Measurements from ENCODE around the gene DYNLT4. TPM values are rescaled to one million over a fixed set of nuclear protein-coding genes. Genes with fewer than 3 reads are reported as not detected.
A peak's percentile ranks its signal among the peaks of the same experiment; 100 is the strongest.

Gene DYNLT4
- total and polyA plus RNA-seq, 2 donors (not counting 3 experiments of a cell fraction or from before 2014, with no cell fraction given), result 0.46 to 0.62 TPM

DNA sequence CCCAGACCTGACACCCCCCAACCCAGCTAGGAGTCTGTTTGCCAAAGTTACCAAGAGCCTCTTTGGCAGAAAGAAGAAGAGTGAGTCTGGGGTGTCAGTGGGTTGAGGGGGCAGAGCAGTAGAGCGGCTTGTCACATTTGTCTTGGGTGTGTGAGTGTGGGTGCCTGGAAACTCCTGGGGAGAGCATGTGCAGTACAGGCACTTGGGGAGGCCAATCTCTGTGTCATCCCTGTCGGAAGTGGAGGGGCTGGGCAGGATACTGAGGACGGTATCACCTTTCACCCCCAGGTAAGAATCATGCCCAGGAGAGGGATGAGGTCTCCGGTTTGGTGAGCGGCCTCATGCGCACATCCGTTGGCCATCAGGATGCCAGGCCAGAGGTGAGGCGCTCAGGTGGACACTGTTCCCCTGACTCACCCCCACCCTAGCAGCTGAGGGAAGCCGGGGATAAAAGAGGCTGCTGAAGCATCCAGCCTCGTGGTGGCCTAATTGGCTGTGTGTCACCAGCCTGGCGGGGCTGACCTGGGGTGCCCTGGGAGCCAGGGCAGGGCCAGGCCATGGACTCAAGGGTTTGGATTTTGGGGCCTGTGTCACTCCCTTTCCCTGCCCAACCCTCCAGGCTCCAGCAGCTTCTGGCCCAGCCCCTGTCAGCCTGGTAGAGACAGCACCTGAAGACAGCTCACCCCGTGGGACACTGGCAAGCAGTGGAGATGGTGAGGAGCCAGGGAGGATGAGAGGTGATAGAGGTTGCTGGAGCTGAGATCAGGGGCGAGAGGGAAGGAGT, 3.6 kb downstream of the DYNLT4 start:
- FAIRE-seq (no peak), DNase-seq (ENCODE audit: low read depth, low spot score) (no peak)
- no peaks in the 10 kb centered on the region for H3K9me1 ChIP-seq (replicated peaks; ENCODE audit: control insufficient read depth, extremely low read depth, insufficient read depth, low read length)
- no peaks in the 10 kb centered on the region for H3K9me3 ChIP-seq (replicated peaks; ENCODE audit: control insufficient read depth, insufficient read depth, low read length)
- H3K27ac ChIP-seq (ENCODE audit: insufficient read depth, low read depth, low read length), result peak overlapping the region; percentile 2
- dilution Hi-C loops (cut with MboI; ENCODE audit: extremely low pct_ligation_motif_present, low sequenced_read_pairs) (no loop called here), intact Hi-C loops (cut with micrococcal nuclease) (loop anchor here (10.0 kb wide), 1 partner anchor 881 kb away; the partner anchor contains the start of genes GPBP1L1 and TMEM69)
- no TSS peak for BruUV-seq (replicated peaks)
- H3K79me2 ChIP-seq (ENCODE audit: control insufficient read depth, insufficient read depth, low read length), result peaks cover 47% of the 10 kb centered on the region
- no peak overlapping the region for H3K4me2 ChIP-seq (ENCODE audit: insufficient read depth, low read length)
- CTCF ChIA-PET, result interaction anchor here (1.2 kb wide), 1 partner anchor 14 kb away, joined by 3 read pairs; no protein-coding TSS in a partner anchor
- no peak overlapping the region for H3K4me3 ChIP-seq (replicated peaks in 1 of 3; ENCODE audit: insufficient read depth in 1 of 3, low read depth in 1 of 3, low read length in 3 of 3)
- H3K9ac ChIP-seq (replicated peaks; ENCODE audit: extremely low read depth, insufficient read depth, low read length), result no peak overlapping the region
- H3K4me1 ChIP-seq (ENCODE audit: control insufficient read depth, extremely low read depth, insufficient read depth, low read length), result peaks cover 44% of the 10 kb centered on the region
- peaks cover 4 to 32% of the 10 kb centered on the region in 2 experiments for H3K36me3 ChIP-seq (ENCODE audit: control insufficient read depth in 2 of 2, extremely low read depth in 1 of 2, insufficient read depth in 2 of 2, low read length in 2 of 2)
- peak; percentile 16 for TF ChIP-seq POLR2AphosphoS5 (IDR thresholded peaks at IDR 0.05; ENCODE audit: insufficient read depth, low read depth, low read length)
- TF ChIP-seq POLR2A (IDR thresholded peaks at IDR 0.05; ENCODE audit: low read depth, low read length), result no peak
- H3K27me3 ChIP-seq (ENCODE audit: control insufficient read depth in 2 of 2, insufficient read depth in 2 of 2, low read length in 2 of 2), result no peaks in the 10 kb centered on the region
- no peaks in the 10 kb centered on the region for H4K20me1 ChIP-seq (replicated peaks; ENCODE audit: control insufficient read depth, extremely low read depth, insufficient read depth, low read length)
- no peak overlapping the region for H2AFZ ChIP-seq (ENCODE audit: low read depth, low read length)
- POLR2A ChIA-PET, result interaction anchor here (0.5 to 1.0 kb wide), 3 partner anchors 16 to 22 kb away, joined by 3 read pairs; no protein-coding TSS in a partner anchor

DNA sequence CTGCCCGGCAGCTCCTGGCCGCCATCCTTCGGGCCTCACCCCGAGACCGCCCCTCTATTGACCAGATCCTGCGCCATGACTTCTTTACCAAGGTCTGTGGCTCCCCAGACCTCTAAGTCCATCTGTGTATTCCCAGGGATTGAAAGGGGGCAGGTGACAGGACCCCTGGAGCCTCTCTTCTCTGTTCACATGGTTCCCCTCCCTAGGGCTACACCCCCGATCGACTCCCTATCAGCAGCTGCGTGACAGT, 4.2 kb downstream of the DYNLT4 start:
- dilution Hi-C loops (cut with MboI; ENCODE audit: extremely low pct_ligation_motif_present, low sequenced_read_pairs), result no loop called here
- intact Hi-C loops (cut with micrococcal nuclease), result loop anchor here (10.0 kb wide), 1 partner anchor 882 kb away; the partner anchor contains the start of genes GPBP1L1 and TMEM69
- Histone ChIP-seq H3K9me3 (replicated peaks; ENCODE audit: control insufficient read depth, insufficient read depth, low read length) (no peaks in the 10 kb centered on the region), H3K9ac (replicated peaks; ENCODE audit: extremely low read depth, insufficient read depth, low read length) (no peak overlapping the region), H3K9me1 (replicated peaks; ENCODE audit: control insufficient read depth, extremely low read depth, insufficient read depth, low read length) (no peaks in the 10 kb centered on the region), H3K27ac (ENCODE audit: insufficient read depth, low read depth, low read length) (peak overlapping the region; percentile 2), H3K4me3 (replicated peaks in 1 of 3; ENCODE audit: insufficient read depth in 1 of 3, low read depth in 1 of 3, low read length in 3 of 3) (no peak overlapping the region), H2AFZ (ENCODE audit: low read depth, low read length) (no peak overlapping the region), H3K79me2 (ENCODE audit: control insufficient read depth, insufficient read depth, low read length) (peaks cover 46% of the 10 kb centered on the region), H3K4me1 (ENCODE audit: control insufficient read depth, extremely low read depth, insufficient read depth, low read length) (peaks cover 39% of the 10 kb centered on the region), H4K20me1 (replicated peaks; ENCODE audit: control insufficient read depth, extremely low read depth, insufficient read depth, low read length) (no peaks in the 10 kb centered on the region), H3K4me2 (ENCODE audit: insufficient read depth, low read length) (no peak overlapping the region), H3K27me3 (ENCODE audit: control insufficient read depth in 2 of 2, insufficient read depth in 2 of 2, low read length in 2 of 2) (no peaks in the 10 kb centered on the region), H3K36me3 (ENCODE audit: control insufficient read depth in 2 of 2, extremely low read depth in 1 of 2, insufficient read depth in 2 of 2, low read length in 2 of 2) (peaks cover 4 to 32% of the 10 kb centered on the region in 2 experiments)
- POLR2A ChIA-PET, result interaction anchor here (3.5 kb wide), 1 partner anchor 16 kb away, joined by 48 read pairs; no protein-coding TSS in a partner anchor
- FAIRE-seq, result no peak
- no TSS peak for BruUV-seq (replicated peaks)
- TF ChIP-seq EZH2 (IDR thresholded peaks at IDR 0.05; ENCODE audit: borderline replicate concordance, low read depth, low read length, severe bottlenecking) (no peak), JUN (IDR thresholded peaks at IDR 0.05; ENCODE audit: borderline replicate concordance, insufficient read depth, insufficient read length, low read depth) (no peak), MYC (IDR thresholded peaks at IDR 0.05; ENCODE audit: low read depth, low read length) (no peak), FOS (IDR thresholded peaks at IDR 0.05; ENCODE audit: borderline replicate concordance, insufficient read depth, low read length) (no peak), GATA2 (IDR thresholded peaks at IDR 0.05; ENCODE audit: insufficient read depth, insufficient read length, low read depth, low read length) (no peak), POLR2AphosphoS5 (IDR thresholded peaks at IDR 0.05; ENCODE audit: insufficient read depth, low read depth, low read length) (no peak), POLR2A (IDR thresholded peaks at IDR 0.05; ENCODE audit: low read depth, low read length) (no peak)
- TF ChIP-seq, protein P1, sequence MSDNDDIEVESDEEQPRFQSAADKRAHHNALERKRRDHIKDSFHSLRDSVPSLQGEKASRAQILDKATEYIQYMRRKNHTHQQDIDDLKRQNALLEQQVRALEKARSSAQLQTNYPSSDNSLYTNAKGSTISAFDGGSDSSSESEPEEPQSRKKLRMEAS (IDR thresholded peaks at IDR 0.05; ENCODE audit: insufficient read depth, insufficient read length), result no peak
- TF ChIP-seq, protein P2, sequence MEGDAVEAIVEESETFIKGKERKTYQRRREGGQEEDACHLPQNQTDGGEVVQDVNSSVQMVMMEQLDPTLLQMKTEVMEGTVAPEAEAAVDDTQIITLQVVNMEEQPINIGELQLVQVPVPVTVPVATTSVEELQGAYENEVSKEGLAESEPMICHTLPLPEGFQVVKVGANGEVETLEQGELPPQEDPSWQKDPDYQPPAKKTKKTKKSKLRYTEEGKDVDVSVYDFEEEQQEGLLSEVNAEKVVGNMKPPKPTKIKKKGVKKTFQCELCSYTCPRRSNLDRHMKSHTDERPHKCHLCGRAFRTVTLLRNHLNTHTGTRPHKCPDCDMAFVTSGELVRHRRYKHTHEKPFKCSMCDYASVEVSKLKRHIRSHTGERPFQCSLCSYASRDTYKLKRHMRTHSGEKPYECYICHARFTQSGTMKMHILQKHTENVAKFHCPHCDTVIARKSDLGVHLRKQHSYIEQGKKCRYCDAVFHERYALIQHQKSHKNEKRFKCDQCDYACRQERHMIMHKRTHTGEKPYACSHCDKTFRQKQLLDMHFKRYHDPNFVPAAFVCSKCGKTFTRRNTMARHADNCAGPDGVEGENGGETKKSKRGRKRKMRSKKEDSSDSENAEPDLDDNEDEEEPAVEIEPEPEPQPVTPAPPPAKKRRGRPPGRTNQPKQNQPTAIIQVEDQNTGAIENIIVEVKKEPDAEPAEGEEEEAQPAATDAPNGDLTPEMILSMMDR (IDR thresholded peaks at IDR 0.05; ENCODE audit: extremely low read depth in 1 of 2, insufficient read depth in 1 of 2, low read depth in 1 of 2, low read length in 2 of 2), result no peak
- CTCF ChIA-PET, result interaction anchor here (1.0 to 1.2 kb wide), 2 partner anchors 10 to 15 kb away, joined by 3 read pairs; no protein-coding TSS in a partner anchor
- DNase-seq (ENCODE audit: low read depth, low spot score), result no peak
